ENCODE measurements around the gene PLEKHO2. TPM values are rescaled to one million over a fixed set of nuclear protein-coding genes. Genes with fewer than 3 reads are reported as not detected.

The PLEKHO2 gene
- total RNA-seq, 1 donor from 2014 or later: 68.3 TPM

- H3K27me3 ChIP-seq (ENCODE audit: low read depth): no peaks in the 10 kb centered on the region
- H3K27ac ChIP-seq: no peak overlapping the region
- intact Hi-C loops (cut with DNase I): no loop called here
- DNase-seq: no peak
- no peak for ATAC-seq
- peaks cover 68% of the 10 kb centered on the region for H3K36me3 ChIP-seq
- H3K4me3 ChIP-seq: no peak overlapping the region
- H3K4me1 ChIP-seq: peaks cover 12% of the 10 kb centered on the region
- no peak for TF ChIP-seq CTCF (IDR thresholded peaks at IDR 0.05)
- H3K9me3 ChIP-seq: no peaks in the 10 kb centered on the region
Measured at GRCh38 chr15:64865998-64866520, 24.3 kb downstream of the PLEKHO2 start.

DNA sequence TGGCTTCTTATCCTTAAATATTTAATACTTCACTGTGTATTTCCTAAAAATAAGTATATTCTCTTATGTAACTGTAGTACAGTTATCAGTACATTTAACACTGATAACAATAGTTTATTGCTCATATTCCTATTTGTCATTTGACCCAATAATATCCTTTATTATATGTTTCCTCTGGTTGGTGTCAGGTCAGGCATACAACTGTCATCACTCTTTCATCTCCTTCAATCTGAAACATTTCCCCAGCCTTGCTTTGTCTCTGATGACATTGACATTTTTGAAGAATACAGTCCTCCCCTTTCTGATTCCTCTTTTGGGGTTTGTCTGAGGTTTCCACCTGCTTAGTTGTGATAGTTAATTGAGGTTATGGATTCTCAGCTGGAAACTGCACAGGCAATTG lies 27.8 kb downstream of the PLEKHO2 start:
- peaks cover 18% of the 10 kb centered on the region for H3K4me1 ChIP-seq
- no peaks in the 10 kb centered on the region for H3K9me3 ChIP-seq
- DNase-seq (no peak), ATAC-seq (no peak)
- H3K27ac ChIP-seq: no peak overlapping the region
- no peak for TF ChIP-seq CTCF (IDR thresholded peaks at IDR 0.05)
- no peaks in the 10 kb centered on the region for H3K27me3 ChIP-seq (ENCODE audit: low read depth)
- intact Hi-C loops (cut with DNase I): no loop called here
- H3K36me3 ChIP-seq: peaks cover 38% of the 10 kb centered on the region
- H3K4me3 ChIP-seq: no peak overlapping the region

DNA sequence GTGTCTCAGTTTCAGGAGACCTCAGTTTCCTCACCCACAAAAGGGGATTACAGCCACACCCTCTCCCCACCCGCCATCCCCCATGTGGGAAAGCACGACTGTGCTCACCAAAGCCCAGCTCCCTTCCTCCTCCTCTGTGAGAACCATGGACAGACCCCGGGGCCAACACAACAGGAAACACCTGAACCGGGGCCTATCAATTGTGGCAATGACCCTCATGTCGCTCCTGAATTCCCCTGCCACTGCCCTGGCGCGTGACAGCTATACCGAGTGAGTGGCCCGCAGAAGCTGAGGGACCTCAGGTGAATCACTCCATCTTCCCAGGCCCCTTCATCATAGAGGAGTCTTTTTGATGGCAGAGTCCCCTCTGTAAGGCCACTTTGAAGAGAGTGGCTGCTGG lies 28.6 kb downstream of the PLEKHO2 start:
- intact Hi-C loops (cut with DNase I): no loop called here
- Histone ChIP-seq H3K27me3 (ENCODE audit: low read depth) (no peaks in the 10 kb centered on the region), H3K4me1 (peaks cover 15% of the 10 kb centered on the region), H3K9me3 (no peaks in the 10 kb centered on the region), H3K27ac (no peak overlapping the region), H3K4me3 (no peak overlapping the region), H3K36me3 (peaks cover 29% of the 10 kb centered on the region)
- ATAC-seq (no peak), DNase-seq (no peak)
- TF ChIP-seq CTCF (IDR thresholded peaks at IDR 0.05): no peak

- no peak for TF ChIP-seq CTCF (IDR thresholded peaks at IDR 0.05)
- peaks cover 40% of the 10 kb centered on the region for H3K4me1 ChIP-seq
- intact Hi-C loops (cut with DNase I): no loop called here
- DNase-seq (no peak), ATAC-seq (no peak)
- no peaks in the 10 kb centered on the region for H3K36me3 ChIP-seq
- no peaks in the 10 kb centered on the region for H3K9me3 ChIP-seq
- H3K27ac ChIP-seq: no peak overlapping the region
- H3K4me3 ChIP-seq: no peak overlapping the region
- H3K27me3 ChIP-seq (ENCODE audit: low read depth): no peaks in the 10 kb centered on the region
Measured at GRCh38 chr15:64875641-64876223, 34.0 kb downstream of the PLEKHO2 start.

DNA sequence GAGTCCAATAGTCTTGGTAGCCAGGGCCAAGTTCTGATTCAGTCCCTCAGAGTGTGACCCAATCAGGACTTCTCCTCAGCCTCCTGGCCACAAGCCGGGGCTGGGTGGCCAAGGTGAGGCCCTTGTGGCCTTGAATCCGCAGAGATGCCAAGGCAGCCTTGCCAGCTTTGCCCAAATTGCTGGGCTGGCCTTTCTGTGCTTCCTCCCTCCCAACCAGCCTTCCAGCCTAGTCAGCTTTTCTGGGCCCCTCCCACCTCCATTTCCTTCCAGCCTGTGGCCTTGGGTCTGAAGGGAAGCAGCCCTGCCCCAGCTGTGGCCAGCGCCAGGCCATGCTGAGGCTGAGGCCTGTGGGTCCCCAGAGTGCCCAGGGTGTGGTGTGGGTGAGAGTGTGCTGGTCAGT lies 35.7 kb downstream of the PLEKHO2 start:
- intact Hi-C loops (cut with DNase I): no loop called here
- Histone ChIP-seq H3K4me3 (no peak overlapping the region), H3K4me1 (peaks cover 56% of the 10 kb centered on the region), H3K27ac (peak overlapping the region; percentile 75), H3K27me3 (ENCODE audit: low read depth) (no peaks in the 10 kb centered on the region), H3K9me3 (no peaks in the 10 kb centered on the region), H3K36me3 (no peaks in the 10 kb centered on the region)
- peak; percentile 81 for DNase-seq
- TF ChIP-seq CTCF (IDR thresholded peaks at IDR 0.05): no peak
- peak; percentile 70 to 77 for ATAC-seq
